ENCODE results near the gene SFMBT2. TPM values are rescaled to one million over a fixed set of nuclear protein-coding genes. Genes with fewer than 3 reads are reported as not detected.

SFMBT2 gene
- total RNA-seq, 1 experiment from 2014 or later = 1.3 TPM

DNA sequence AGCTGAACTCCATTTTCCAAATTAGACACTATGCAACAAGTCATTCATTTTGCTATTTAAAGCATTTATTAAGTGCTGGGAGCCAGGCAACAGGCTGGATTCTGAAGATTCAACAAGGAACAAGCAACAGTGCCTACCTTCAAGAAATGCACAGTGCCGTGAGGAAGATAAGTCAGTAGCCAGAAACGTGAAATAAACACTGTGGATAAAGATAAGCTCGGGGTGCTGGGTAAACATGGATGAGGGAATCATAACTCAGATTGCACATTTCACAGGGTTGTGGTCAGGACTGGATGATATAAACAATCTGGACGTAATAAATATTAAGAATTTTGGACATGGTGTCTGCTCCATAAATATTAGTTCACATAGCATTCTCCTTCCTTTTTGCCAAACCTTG is 259.3 kb downstream of the SFMBT2 start:
- ATAC-seq = no peak
- in situ Hi-C loops (cut with HindIII; ENCODE audit: low pct_unique_long_range_greater_than_20kb, low sequenced_read_pairs) (no loop called here), intact Hi-C loops (cut with micrococcal nuclease; ENCODE audit: unreplicated experiment) (no loop called here)
- POLR2A ChIA-PET = no interaction called here
- Histone ChIP-seq H3K27ac (ENCODE audit: low read length) (no peak overlapping the region), H3K36me3 (ENCODE audit: control insufficient read depth, insufficient read depth, low read length) (no peaks in the 10 kb centered on the region), H3K4me3 (ENCODE audit: low read depth in 2 of 2, low read length in 2 of 2) (no peak overlapping the region), H3K27me3 (ENCODE audit: control insufficient read depth, insufficient read depth, low read length) (no peaks in the 10 kb centered on the region), H3K4me1 (ENCODE audit: control insufficient read depth, insufficient read depth, low read length) (no peaks in the 10 kb centered on the region), H3K9me3 (ENCODE audit: control insufficient read depth, insufficient read depth, low read depth, low read length) (no peaks in the 10 kb centered on the region)
- BruUV-seq (replicated peaks) = no TSS peak
- DNase-seq (ENCODE audit: low read depth, low spot score) = no peak
- TF ChIP-seq SIN3A (IDR thresholded peaks at IDR 0.05; ENCODE audit: borderline replicate concordance, insufficient read depth, low read depth, low read length) = no peak
- TF ChIP-seq, protein P1, sequence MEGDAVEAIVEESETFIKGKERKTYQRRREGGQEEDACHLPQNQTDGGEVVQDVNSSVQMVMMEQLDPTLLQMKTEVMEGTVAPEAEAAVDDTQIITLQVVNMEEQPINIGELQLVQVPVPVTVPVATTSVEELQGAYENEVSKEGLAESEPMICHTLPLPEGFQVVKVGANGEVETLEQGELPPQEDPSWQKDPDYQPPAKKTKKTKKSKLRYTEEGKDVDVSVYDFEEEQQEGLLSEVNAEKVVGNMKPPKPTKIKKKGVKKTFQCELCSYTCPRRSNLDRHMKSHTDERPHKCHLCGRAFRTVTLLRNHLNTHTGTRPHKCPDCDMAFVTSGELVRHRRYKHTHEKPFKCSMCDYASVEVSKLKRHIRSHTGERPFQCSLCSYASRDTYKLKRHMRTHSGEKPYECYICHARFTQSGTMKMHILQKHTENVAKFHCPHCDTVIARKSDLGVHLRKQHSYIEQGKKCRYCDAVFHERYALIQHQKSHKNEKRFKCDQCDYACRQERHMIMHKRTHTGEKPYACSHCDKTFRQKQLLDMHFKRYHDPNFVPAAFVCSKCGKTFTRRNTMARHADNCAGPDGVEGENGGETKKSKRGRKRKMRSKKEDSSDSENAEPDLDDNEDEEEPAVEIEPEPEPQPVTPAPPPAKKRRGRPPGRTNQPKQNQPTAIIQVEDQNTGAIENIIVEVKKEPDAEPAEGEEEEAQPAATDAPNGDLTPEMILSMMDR (IDR thresholded peaks at IDR 0.05) = no peak
- TF ChIP-seq, protein P2, sequence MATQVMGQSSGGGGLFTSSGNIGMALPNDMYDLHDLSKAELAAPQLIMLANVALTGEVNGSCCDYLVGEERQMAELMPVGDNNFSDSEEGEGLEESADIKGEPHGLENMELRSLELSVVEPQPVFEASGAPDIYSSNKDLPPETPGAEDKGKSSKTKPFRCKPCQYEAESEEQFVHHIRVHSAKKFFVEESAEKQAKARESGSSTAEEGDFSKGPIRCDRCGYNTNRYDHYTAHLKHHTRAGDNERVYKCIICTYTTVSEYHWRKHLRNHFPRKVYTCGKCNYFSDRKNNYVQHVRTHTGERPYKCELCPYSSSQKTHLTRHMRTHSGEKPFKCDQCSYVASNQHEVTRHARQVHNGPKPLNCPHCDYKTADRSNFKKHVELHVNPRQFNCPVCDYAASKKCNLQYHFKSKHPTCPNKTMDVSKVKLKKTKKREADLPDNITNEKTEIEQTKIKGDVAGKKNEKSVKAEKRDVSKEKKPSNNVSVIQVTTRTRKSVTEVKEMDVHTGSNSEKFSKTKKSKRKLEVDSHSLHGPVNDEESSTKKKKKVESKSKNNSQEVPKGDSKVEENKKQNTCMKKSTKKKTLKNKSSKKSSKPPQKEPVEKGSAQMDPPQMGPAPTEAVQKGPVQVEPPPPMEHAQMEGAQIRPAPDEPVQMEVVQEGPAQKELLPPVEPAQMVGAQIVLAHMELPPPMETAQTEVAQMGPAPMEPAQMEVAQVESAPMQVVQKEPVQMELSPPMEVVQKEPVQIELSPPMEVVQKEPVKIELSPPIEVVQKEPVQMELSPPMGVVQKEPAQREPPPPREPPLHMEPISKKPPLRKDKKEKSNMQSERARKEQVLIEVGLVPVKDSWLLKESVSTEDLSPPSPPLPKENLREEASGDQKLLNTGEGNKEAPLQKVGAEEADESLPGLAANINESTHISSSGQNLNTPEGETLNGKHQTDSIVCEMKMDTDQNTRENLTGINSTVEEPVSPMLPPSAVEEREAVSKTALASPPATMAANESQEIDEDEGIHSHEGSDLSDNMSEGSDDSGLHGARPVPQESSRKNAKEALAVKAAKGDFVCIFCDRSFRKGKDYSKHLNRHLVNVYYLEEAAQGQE (IDR thresholded peaks at IDR 0.05; ENCODE audit: insufficient read depth in 1 of 2, low read depth in 2 of 2, low read length in 1 of 2) = no peak
- TF ChIP-seq POLR2AphosphoS5 (IDR thresholded peaks at IDR 0.05; ENCODE audit: low read depth, low read length) = no peak
- no peak for TF ChIP-seq TCF7L2 (IDR thresholded peaks at IDR 0.05; ENCODE audit: low read depth, low read length)
- CTCF ChIA-PET = no interaction called here

DNA sequence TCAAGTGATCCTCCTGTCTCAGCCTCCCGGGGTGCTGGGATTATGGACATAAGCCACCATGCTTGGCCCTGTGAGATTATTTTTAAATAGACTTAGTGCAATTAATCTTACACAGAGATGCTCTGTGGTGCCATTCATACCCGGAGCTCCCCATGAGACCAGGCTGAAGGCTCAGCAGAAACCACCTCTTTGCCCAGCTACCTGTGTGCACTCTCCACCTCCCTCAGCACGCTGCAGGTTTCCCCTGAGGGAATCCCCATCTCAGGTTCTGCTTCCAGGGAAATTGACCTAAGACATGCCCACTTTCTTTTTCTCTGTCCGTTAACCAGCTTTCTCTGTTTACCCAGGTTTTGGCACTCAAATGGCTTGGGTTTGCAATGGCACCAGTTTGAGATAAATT is 260.5 kb downstream of the SFMBT2 start:
- DNase-seq (ENCODE audit: low read depth, low spot score) (no peak), ATAC-seq (no peak)
- Histone ChIP-seq H3K36me3 (ENCODE audit: control insufficient read depth, insufficient read depth, low read length) (no peaks in the 10 kb centered on the region), H3K4me1 (ENCODE audit: control insufficient read depth, insufficient read depth, low read length) (no peaks in the 10 kb centered on the region), H3K27me3 (ENCODE audit: control insufficient read depth, insufficient read depth, low read length) (no peaks in the 10 kb centered on the region), H3K4me3 (ENCODE audit: low read depth in 2 of 2, low read length in 2 of 2) (no peak overlapping the region), H3K9me3 (ENCODE audit: control insufficient read depth, insufficient read depth, low read depth, low read length) (no peaks in the 10 kb centered on the region), H3K27ac (ENCODE audit: low read length) (no peak overlapping the region)
- ChIA-PET POLR2A (no interaction called here), CTCF (no interaction called here)
- BruUV-seq (replicated peaks) = no TSS peak
- in situ Hi-C loops (cut with HindIII; ENCODE audit: low pct_unique_long_range_greater_than_20kb, low sequenced_read_pairs) = no loop called here
- intact Hi-C loops (cut with micrococcal nuclease; ENCODE audit: unreplicated experiment) = no loop called here
- TF ChIP-seq, protein P1 (IDR thresholded peaks at IDR 0.05) = no peak
- no peak for TF ChIP-seq SIN3A (IDR thresholded peaks at IDR 0.05; ENCODE audit: borderline replicate concordance, insufficient read depth, low read depth, low read length)
- TF ChIP-seq, protein P2 (IDR thresholded peaks at IDR 0.05; ENCODE audit: insufficient read depth in 1 of 2, low read depth in 2 of 2, low read length in 1 of 2) = no peak

Measured in Panc1 (cell line).